NCI-H526 (cell line): ENCODE data around the gene PAX3.
"Not testable (repeated sequence)": the region's sequence is repeated elsewhere in the genome, so short reads cannot be mapped to it uniquely, and the experiment has no call there.

Experiments
- DNase-seq, 2 experiments: peaks; one replicate each; lab custom pipeline; 2025; lab: John Stamatoyannopoulos, UW

Gene PAX3

DNA sequence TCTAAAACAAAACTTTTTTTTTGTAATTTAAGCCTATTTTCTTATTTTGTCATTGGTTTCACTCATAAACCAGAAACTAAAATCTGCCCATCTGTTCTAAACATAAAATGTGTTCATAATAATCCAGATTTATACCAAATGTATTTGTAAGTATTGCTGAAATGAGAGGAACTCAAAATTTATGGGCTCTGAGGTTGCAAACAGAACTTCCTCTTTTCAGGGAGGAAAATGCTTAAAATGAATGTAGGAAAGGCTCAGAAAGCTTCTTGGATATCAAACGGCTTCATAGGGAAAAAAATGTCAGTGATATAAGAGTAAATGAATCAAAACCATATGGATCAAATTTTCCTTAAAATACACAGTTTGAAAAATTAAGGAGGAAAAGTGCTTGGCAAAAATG lies 83.9 kb downstream of the PAX3 start:
- DNase-seq = no peak

- DNase-seq = no peak
Measured at GRCh38 chr2:222213049-222213448, 85.7 kb downstream of the PAX3 start.

DNA sequence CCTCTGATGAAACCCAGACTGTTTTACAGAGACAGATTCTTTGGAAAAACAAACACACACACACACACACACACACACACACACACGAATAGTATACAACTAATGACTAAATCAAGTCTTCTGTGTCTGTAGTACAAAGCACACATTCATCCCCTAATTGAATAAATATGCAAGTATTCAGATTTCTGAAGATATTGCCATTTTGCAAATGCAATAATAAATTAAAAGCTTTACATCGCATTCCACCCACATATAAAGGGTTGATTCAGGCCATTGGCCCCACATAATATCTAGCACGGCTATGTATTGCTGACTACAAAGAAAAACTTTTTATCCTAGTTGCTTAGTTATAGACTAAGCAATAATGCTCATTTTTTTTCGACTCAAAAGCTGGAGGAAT lies 86.2 kb downstream of the PAX3 start:
- no peak for DNase-seq

- no peak for DNase-seq
Measured at GRCh38 chr2:222208010-222208690, 90.6 kb downstream of the PAX3 start.

DNA sequence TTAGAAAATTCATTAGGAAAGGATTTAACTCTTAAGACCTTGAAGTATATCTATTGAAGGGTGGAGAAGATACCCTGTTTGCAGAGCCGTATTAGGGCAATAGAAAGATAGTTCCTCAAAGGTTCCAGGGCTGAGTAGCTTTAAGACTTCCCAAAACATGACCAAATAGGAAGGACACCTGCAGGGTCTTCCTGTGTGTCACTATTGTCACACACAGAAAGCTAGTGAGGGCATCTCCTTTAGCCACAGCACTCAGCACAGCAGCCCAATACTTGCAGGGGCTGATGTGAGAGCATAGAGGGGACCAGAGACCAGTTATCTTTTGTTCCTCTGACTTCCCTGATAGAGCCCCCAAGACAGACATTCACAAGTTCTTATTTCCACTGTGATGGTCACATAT lies 93.7 kb downstream of the PAX3 start:
- DNase-seq = no peak

DNA sequence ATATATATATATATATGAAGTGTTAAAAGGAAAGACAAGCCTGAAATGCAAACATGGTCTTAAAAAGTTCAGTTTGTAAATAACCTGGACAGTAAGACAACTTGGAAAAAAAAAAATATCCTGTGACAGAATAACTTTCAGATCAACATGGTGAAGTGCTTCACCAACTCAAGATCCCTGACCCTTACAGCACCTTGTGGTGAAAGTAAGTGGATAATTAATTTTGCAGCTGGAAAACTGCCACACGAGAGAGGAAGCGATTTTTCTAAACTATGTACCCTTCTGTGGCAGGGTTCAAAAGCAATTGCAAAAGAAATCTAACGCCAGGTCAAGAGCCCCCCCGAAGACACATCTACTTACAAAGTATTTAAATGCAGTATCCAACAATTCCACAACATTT lies 95.8 kb downstream of the PAX3 start:
- DNase-seq = no peak

GRCh38 chr2:222196159-222196558 lies 102.6 kb downstream of the PAX3 start:
- DNase-seq = no peak

- no peak for DNase-seq
Measured at GRCh38 chr2:222194669-222195068, 104.1 kb downstream of the PAX3 start.

DNA sequence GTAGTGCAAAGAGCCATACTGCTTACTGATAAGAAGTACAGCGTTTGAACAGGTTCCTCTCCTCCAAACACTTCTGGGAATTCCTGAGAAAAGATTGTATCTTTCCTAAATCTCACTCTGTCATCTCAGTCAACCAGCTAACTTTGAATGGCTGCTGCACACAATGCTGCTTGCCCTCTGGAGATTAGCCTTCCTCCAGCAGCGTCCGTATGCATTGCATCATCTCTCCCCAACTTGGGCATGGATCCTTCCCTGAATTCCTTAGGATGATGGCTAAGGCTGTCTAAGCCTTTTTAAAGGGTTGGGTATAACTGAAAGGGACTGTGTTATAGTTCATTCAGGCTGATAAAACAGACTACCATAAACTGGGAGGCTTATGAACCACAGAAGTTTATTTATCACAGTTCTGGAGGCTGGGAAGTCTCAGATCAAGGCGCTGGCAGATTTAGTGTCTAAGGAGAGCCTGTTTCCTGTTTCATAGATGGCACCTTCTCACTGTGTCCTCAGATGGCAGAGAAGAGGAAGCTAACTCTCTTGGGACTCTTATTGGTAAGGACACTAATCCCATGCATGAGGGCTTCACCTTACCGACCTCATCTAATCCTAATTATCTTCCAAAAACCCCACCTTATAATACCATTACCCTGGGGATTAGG lies 105.3 kb downstream of the PAX3 start:
- no peak for DNase-seq

DNA sequence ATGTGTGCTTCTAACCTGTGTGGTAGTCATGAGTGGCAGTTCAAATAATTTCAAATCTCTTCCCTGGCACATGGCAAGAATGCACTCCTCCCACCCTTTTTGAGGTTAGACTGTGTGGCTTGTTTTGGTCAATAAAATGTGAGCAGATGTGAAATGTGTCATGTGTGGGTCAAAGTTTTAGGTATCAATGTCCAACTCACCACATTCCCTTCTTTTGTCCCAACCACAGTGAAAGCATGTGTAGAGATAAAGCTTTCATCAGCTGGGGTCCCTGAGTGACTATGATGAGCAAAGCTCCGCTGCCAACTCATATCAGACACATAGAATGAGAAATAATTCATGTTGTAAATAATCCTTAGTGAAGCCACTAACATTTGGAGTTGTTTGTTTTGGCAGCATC lies 118.2 kb downstream of the PAX3 start:
- DNase-seq = no peak

- DNase-seq = no peak
Measured at GRCh38 chr2:222179592-222179991, 119.2 kb downstream of the PAX3 start.

DNA sequence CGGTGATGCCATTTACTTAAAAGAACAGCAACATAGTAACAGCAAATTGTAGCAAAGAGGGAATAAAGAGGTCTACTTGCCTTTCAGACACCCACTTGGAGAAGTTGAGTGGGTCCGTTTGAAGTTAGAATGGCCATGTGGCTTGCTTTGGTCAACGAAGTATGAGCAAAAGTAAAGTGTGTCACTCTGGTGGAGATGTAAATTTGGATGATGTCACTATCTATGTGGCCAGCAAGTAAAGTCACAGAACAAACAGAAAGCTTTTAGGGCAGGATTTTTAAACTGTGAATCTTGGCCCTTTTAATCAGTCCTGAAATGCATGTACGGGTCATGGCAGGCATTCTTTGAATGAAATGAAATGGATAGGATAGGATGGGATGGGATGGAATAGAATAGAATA lies 120.3 kb downstream of the PAX3 start:
- no peak for DNase-seq

DNA sequence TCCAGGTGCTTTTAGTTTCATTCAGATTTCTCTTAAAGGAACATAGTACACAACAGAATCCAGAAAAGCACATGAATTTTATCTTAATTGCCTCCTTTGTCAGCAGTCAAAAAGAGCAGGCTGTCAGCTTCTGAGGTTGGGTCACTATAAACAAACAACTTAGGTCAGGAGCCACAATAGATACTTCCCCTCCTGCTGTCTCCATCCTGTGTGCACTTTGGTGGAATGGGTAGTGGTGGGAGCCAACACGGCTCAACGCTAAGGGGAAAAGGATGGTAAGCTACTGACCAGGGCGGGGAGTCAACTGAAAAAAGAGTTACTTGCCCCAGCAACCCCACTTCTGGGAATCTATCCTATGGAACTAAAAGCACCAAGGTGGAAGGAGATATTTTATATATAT lies 121.9 kb downstream of the PAX3 start:
- no peak for DNase-seq

DNA sequence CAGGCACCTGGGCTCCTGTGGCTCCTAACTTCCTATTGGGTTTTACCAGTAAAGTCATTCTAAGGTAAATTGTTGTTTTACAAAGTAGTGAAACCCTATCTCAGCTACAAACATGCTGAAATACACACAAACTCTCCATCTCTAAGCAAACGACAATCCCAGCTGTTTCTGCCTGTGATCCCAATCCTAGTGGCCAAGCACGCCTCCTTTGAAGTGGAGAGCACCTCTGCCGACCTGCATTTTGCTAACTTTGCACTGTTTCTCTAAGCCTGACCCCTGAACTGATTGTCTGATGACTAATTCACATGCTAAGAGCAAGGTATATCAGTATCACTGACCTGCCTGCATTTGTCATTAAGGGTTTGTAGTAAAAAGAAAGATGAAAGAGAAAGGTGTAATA lies 124.3 kb downstream of the PAX3 start:
- no peak for DNase-seq

- no peak for DNase-seq
Measured at GRCh38 chr2:222169346-222169745, 129.5 kb downstream of the PAX3 start.

DNA sequence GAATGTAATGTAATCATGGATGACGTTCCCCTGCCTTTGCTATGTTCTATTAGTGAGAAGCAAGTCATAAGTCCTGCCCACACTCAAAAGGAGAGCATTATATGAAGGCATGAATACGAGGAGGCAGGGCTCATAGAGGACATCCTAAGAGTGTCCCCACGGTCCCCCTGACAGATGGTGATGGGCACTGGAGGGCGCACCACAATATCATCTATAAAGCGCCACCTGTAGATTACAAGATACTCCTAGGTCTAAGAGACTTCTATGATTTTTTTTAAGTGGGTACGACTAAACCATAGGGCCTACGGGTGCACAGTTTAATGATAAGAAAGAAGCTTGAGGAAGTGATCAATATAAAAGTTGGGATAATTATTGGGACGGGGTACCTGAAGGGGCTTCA lies 131.0 kb downstream of the PAX3 start:
- no peak for DNase-seq

DNA sequence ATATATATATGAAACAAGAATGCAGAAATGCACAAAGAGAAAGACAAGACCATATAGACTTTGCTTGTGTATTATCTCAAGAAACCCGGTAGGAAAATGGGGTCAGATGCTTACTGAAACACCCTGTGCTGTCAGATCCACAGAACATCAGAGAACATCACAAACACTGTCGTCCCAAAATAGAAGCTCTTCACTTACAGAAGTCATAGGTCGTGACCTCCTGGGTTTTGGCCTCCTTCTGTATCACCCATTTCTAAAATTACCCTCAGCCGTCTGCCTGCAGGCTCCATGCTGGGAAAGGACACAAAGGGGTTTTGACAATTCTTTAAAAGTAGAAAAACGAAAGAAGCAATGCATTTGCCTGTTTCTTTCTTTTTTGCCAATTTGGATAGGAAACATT lies 137.9 kb downstream of the PAX3 start:
- DNase-seq = no peak

- no peak for DNase-seq
Measured at GRCh38 chr2:222160125-222160524, 138.7 kb downstream of the PAX3 start.

GRCh38 chr2:222159221-222159620 lies 139.6 kb downstream of the PAX3 start:
- DNase-seq = no peak

- not testable (repeated sequence) for DNase-seq
Measured at GRCh38 chr2:222155003-222155664, 143.7 kb downstream of the PAX3 start.
